AML-193 (cell line): ENCODE measurements around the gene SLC8A1.

ENCODE experiments used
- DNase-seq, 2 experiments: peaks; one replicate each; lab custom pipeline; 2025; lab: John Stamatoyannopoulos, UW

The SLC8A1 gene

GRCh38 chr2:40421631-40422297 lies 30.1 kb downstream of the SLC8A1 start:
- DNase-seq = no peak

GRCh38 chr2:40420478-40420877 lies 31.4 kb downstream of the SLC8A1 start:
- no peak for DNase-seq

- no peak for DNase-seq
These were observed 32.5 kb downstream of the SLC8A1 start for GRCh38 chr2:40419364-40419762.

GRCh38 chr2:40418614-40419363 lies 33.1 kb downstream of the SLC8A1 start:
- no peak for DNase-seq

GRCh38 chr2:40416486-40416885 lies 35.4 kb downstream of the SLC8A1 start:
- no peak for DNase-seq

- DNase-seq = no peak
These were observed 36.5 kb downstream of the SLC8A1 start for GRCh38 chr2:40415391-40415790.

GRCh38 chr2:40412456-40412855 lies 39.4 kb downstream of the SLC8A1 start:
- no peak for DNase-seq

- no peak for DNase-seq
These were observed 41.2 kb downstream of the SLC8A1 start for GRCh38 chr2:40410695-40411094.

- no peak for DNase-seq
These were observed 42.2 kb downstream of the SLC8A1 start for GRCh38 chr2:40409734-40410133.

GRCh38 chr2:40406485-40407289 lies 45.2 kb downstream of the SLC8A1 start:
- DNase-seq = no peak

- DNase-seq = no peak
These were observed 46.4 kb downstream of the SLC8A1 start for GRCh38 chr2:40405465-40405864.

GRCh38 chr2:40404517-40404916 lies 47.4 kb downstream of the SLC8A1 start:
- DNase-seq = no peak

- no peak for DNase-seq
These were observed 48.6 kb downstream of the SLC8A1 start for GRCh38 chr2:40403233-40403836.

GRCh38 chr2:40401896-40402295 lies 50.0 kb downstream of the SLC8A1 start:
- DNase-seq = no peak

GRCh38 chr2:40400336-40400953 lies 51.4 kb downstream of the SLC8A1 start:
- DNase-seq = no peak

GRCh38 chr2:40397765-40398164 lies 54.1 kb downstream of the SLC8A1 start:
- DNase-seq = no peak

- no peak for DNase-seq
These were observed 55.8 kb downstream of the SLC8A1 start for GRCh38 chr2:40396124-40396523.

GRCh38 chr2:40395169-40396073 lies 56.5 kb downstream of the SLC8A1 start:
- no peak for DNase-seq

GRCh38 chr2:40394597-40394996 lies 57.3 kb downstream of the SLC8A1 start:
- peak in 1 of 2 experiments; percentile 11 for DNase-seq

GRCh38 chr2:40394031-40394430 lies 57.9 kb downstream of the SLC8A1 start:
- DNase-seq = peak in 1 of 2 experiments; percentile 4

- no peak for DNase-seq
These were observed 63.7 kb downstream of the SLC8A1 start for GRCh38 chr2:40388161-40388560.
